Measurements from ENCODE around the gene DEFB118.
"Not testable (repeated sequence)": the region's sequence is repeated elsewhere in the genome, so short reads cannot be mapped to it uniquely, and the experiment has no call there.

The DEFB118 gene

GRCh38 chr20:31363295-31363694 lies 5.1 kb upstream of the DEFB118 start:
- POLR2A ChIA-PET: no interaction called here
- CTCF ChIA-PET: no interaction called here
- no peaks in the 10 kb centered on the region for H3K4me1 ChIP-seq (ENCODE audit: control insufficient read depth, insufficient read depth, low read length)
- TF ChIP-seq ZNF132 (tag by site-specific recombination; IDR thresholded peaks at IDR 0.05; ENCODE audit: borderline replicate concordance) (no peak), ZNF423 (tag by site-specific recombination; IDR thresholded peaks at IDR 0.05) (no peak), ZNF416 (tag by site-specific recombination; IDR thresholded peaks at IDR 0.05) (no peak), ZFHX2 (tag by site-specific recombination; conservative IDR thresholded peaks at IDR 0.05) (no peak), ZNF76 (tag by site-specific recombination; IDR thresholded peaks at IDR 0.05; ENCODE audit: borderline replicate concordance, low read depth) (no peak), ZNF138 (tag by site-specific recombination; IDR thresholded peaks at IDR 0.05; ENCODE audit: borderline replicate concordance) (no peak), ZBTB17 (tag by site-specific recombination; IDR thresholded peaks at IDR 0.05) (no peak), REPIN1 (tag by site-specific recombination; IDR thresholded peaks at IDR 0.05; ENCODE audit: low read depth) (no peak), PBX3 (CRISPR knock-in tag; IDR thresholded peaks at IDR 0.05) (no peak), KLF16 (tag by site-specific recombination; IDR thresholded peaks at IDR 0.05) (no peak), ZBTB48 (tag by site-specific recombination; IDR thresholded peaks at IDR 0.05) (no peak), KLF10 (tag by site-specific recombination; IDR thresholded peaks at IDR 0.05) (no peak), ZNF146 (tag by site-specific recombination; IDR thresholded peaks at IDR 0.05) (no peak), ZNF624 (tag by site-specific recombination; IDR thresholded peaks at IDR 0.05) (no peak), TRIM28 (IDR thresholded peaks at IDR 0.05; ENCODE audit: borderline replicate concordance, low read length) (no peak), SCRT1 (tag by site-specific recombination; IDR thresholded peaks at IDR 0.05; ENCODE audit: borderline replicate concordance) (no peak)
- no peaks in the 10 kb centered on the region for H3K36me3 ChIP-seq (ENCODE audit: control insufficient read depth in 2 of 2, insufficient read depth in 1 of 2, low read length in 2 of 2)
- no peak overlapping the region for H3K4me3 ChIP-seq (ENCODE audit: low read depth, low read length)
- H3K27ac ChIP-seq (ENCODE audit: extremely low read depth, low read depth, low read length): no peak overlapping the region
- H3K9me3 ChIP-seq (ENCODE audit: control insufficient read depth, insufficient read depth, low read depth, low read length): no peaks in the 10 kb centered on the region

GRCh38 chr20:31364272-31364671 lies 4.1 kb upstream of the DEFB118 start:
- H3K9me3 ChIP-seq (ENCODE audit: control insufficient read depth, insufficient read depth, low read depth, low read length); POLR2A ChIA-PET; CTCF ChIA-PET; H3K4me3 ChIP-seq (ENCODE audit: low read depth, low read length); H3K4me1 ChIP-seq (ENCODE audit: control insufficient read depth, insufficient read depth, low read length); H3K27ac ChIP-seq (ENCODE audit: extremely low read depth, low read depth, low read length); H3K36me3 ChIP-seq (ENCODE audit: control insufficient read depth in 2 of 2, insufficient read depth in 1 of 2, low read length in 2 of 2): not testable (repeated sequence)

GRCh38 chr20:31374346-31374745 lies 5.9 kb downstream of the DEFB118 start:
- CTCF ChIA-PET: no interaction called here
- H3K4me1 ChIP-seq (ENCODE audit: control insufficient read depth, insufficient read depth, low read length): no peaks in the 10 kb centered on the region
- TF ChIP-seq KLF8 (tag by site-specific recombination; IDR thresholded peaks at IDR 0.05) (no peak), ZNF623 (tag by site-specific recombination; IDR thresholded peaks at IDR 0.05) (no peak), ZNF248 (tag by site-specific recombination; IDR thresholded peaks at IDR 0.05) (no peak), ZNF133 (tag by site-specific recombination; IDR thresholded peaks at IDR 0.05) (no peak), ZNF548 (tag by site-specific recombination; IDR thresholded peaks at IDR 0.05) (no peak), ZNF280D (tag by site-specific recombination; IDR thresholded peaks at IDR 0.05) (no peak), GLI2 (tag by site-specific recombination; IDR thresholded peaks at IDR 0.05; ENCODE audit: borderline replicate concordance, low read depth) (no peak), ZNF624 (tag by site-specific recombination; IDR thresholded peaks at IDR 0.05) (no peak), ZNF341 (tag by site-specific recombination; IDR thresholded peaks at IDR 0.05; ENCODE audit: low read depth) (no peak), TCF7L2 (IDR thresholded peaks at IDR 0.05; ENCODE audit: borderline replicate concordance, low read depth, low read length) (no peak), KLF9 (tag by site-specific recombination; IDR thresholded peaks at IDR 0.05; ENCODE audit: low read depth) (no peak), ZFP3 (tag by site-specific recombination; IDR thresholded peaks at IDR 0.05; ENCODE audit: low read depth) (no peak), ZNF660 (tag by site-specific recombination; IDR thresholded peaks at IDR 0.05) (no peak), ZNF37A (tag by site-specific recombination; IDR thresholded peaks at IDR 0.05) (no peak), ZNF701 (tag by site-specific recombination; IDR thresholded peaks at IDR 0.05) (no peak), ZNF211 (tag by site-specific recombination; IDR thresholded peaks at IDR 0.05; ENCODE audit: low read depth) (no peak)
- no peak overlapping the region for H3K4me3 ChIP-seq (ENCODE audit: low read depth, low read length)
- POLR2A ChIA-PET: no interaction called here
- no peaks in the 10 kb centered on the region for H3K9me3 ChIP-seq (ENCODE audit: control insufficient read depth, insufficient read depth, low read depth, low read length)
- no peaks in the 10 kb centered on the region for H3K36me3 ChIP-seq (ENCODE audit: control insufficient read depth in 2 of 2, insufficient read depth in 1 of 2, low read length in 2 of 2)
- no peak overlapping the region for H3K27ac ChIP-seq (ENCODE audit: extremely low read depth, low read depth, low read length)
